Keratinocyte (primary cell): ENCODE measurements around the gene USP9X. TPM values are rescaled to one million over a fixed set of nuclear protein-coding genes. Genes with fewer than 3 reads are reported as not detected.

Experiments
- DNase-seq: peaks from one replicate; pipeline ENCODE4 v3.0.0-alpha.2; 2011; ENCODE audit warnings: low read depth, missing footprints, low spot score
- FAIRE-seq: peaks from 2 replicates; lab custom pipeline; 2011; peaks lifted over from hg19 to GRCh38; lab: Jason Lieb, UNC
- H2AFZ ChIP-seq: 2 replicates; pipeline ENCODE4 v1.6.0; 2012; ENCODE audit warnings: low read length, control low read depth, inconsistent platforms; ENCODE audit not compliant: control insufficient read depth
- H3K27ac ChIP-seq: 2 replicates; pipeline ENCODE4 v1.5.1; 2011; ENCODE audit warnings: low read length; ENCODE audit not compliant: control insufficient read depth, insufficient read depth
- H3K27me3 ChIP-seq: 3 replicates; pipeline ENCODE4 v1.6.0; 2011; ENCODE audit warnings: low read length; ENCODE audit not compliant: control insufficient read depth, insufficient read depth; ENCODE audit errors: extremely low read depth
- H3K36me3 ChIP-seq, 2 experiments: 2 replicates in 1 of 2; 3 replicates in 1 of 2; pipeline ENCODE4 v1.5.1; 2011; ENCODE audit warnings: low read length in 2 of 2, mild to moderate bottlenecking in 1 of 2; ENCODE audit not compliant: control insufficient read depth in 2 of 2, insufficient read depth in 2 of 2; ENCODE audit errors: extremely low read depth in 1 of 2
- H3K4me1 ChIP-seq: 3 replicates; pipeline ENCODE4 v1.5.1; 2011; ENCODE audit warnings: low read length; ENCODE audit not compliant: control insufficient read depth, insufficient read depth; ENCODE audit errors: extremely low read depth
- H3K4me2 ChIP-seq: 3 replicates; pipeline ENCODE4 v1.6.0; 2011; ENCODE audit warnings: low read depth, low read length; ENCODE audit not compliant: control insufficient read depth, insufficient read depth; ENCODE audit errors: extremely low read depth
- H3K4me3 ChIP-seq, 3 experiments: fragments of 200-600 bp in 1 of 3; sonication (generic) in 1 of 3; 2 replicates in 2 of 3; 3 replicates in 1 of 3; pipeline ENCODE4 v1.5.1; 2011 to 2016; ENCODE audit warnings: low read length in 3 of 3, mild to moderate bottlenecking in 3 of 3, control low read depth in 2 of 3, inconsistent platforms in 1 of 3, low read depth in 1 of 3, mixed read lengths in 1 of 3, mixed run types in 1 of 3, moderate library complexity in 1 of 3; ENCODE audit not compliant: control insufficient read depth in 2 of 3, insufficient read depth in 2 of 3; ENCODE audit errors: extremely low read depth in 1 of 3
- H3K79me2 ChIP-seq: 2 replicates; pipeline ENCODE4 v1.6.0; 2012; ENCODE audit warnings: low read length; ENCODE audit not compliant: control insufficient read depth, insufficient read depth
- H3K9ac ChIP-seq: 3 replicates; pipeline ENCODE4 v1.6.0; 2011; ENCODE audit warnings: low read length; ENCODE audit not compliant: control insufficient read depth, insufficient read depth; ENCODE audit errors: extremely low read depth
- H3K9me1 ChIP-seq: 3 replicates; pipeline ENCODE4 v1.6.0; 2011; ENCODE audit warnings: low read length; ENCODE audit not compliant: control insufficient read depth, insufficient read depth; ENCODE audit errors: extremely low read depth
- H3K9me3 ChIP-seq: 2 replicates; pipeline ENCODE4 v1.5.1; 2012; ENCODE audit warnings: low read depth, low read length; ENCODE audit not compliant: control insufficient read depth
- H4K20me1 ChIP-seq: 3 replicates; pipeline ENCODE4 v1.6.0; 2011; ENCODE audit warnings: low read length; ENCODE audit not compliant: control insufficient read depth, insufficient read depth; ENCODE audit errors: extremely low read depth
- CTCF ChIP-seq, 3 experiments: IDR thresholded peaks in 1 of 3; conservative IDR thresholded peaks in 1 of 3; optimal IDR thresholded peaks in 1 of 3; 2 replicates in 2 of 3; 3 replicates in 1 of 3; pipeline versions ENCODE3 to v1.5.1; 2011; ENCODE audit warnings: low read length in 3 of 3, mild to moderate bottlenecking in 3 of 3, moderate library complexity in 2 of 3, control low read depth in 1 of 3, inconsistent platforms in 1 of 3; ENCODE audit not compliant: insufficient read depth in 2 of 3; ENCODE audit errors: extremely low read depth in 1 of 3
- EZH2 ChIP-seq: IDR thresholded peaks from one replicate; pipeline ENCODE4 v1.6.1; 2012; ENCODE audit warnings: inconsistent platforms, mild to moderate bottlenecking, low read length, moderate library complexity
- dilution Hi-C: fragments of 300-500 bp; cut with MboI; formaldehyde crosslinking; loops from one replicate; pipeline ENCODE4 v1.7.0; 2020; ENCODE audit warnings: low sequenced_read_pairs; ENCODE audit not compliant: extremely low pct_ligation_motif_present
- polyA plus RNA-seq, 5 experiments: library from polyadenylated mRNA; depleted of rRNA in 3 of 5; stranded (reverse) in 3 of 5; stranded (forward) in 1 of 5; unstranded in 1 of 5; fragments of >200 nt; gene quantifications; 1 replicate in 1 of 5; 2 replicates in 3 of 5; 3 replicates in 1 of 5; pipeline versions ENCODE4 v1.2.1 to v1.2.3, GENCODE V29; 2011 to 2012; ENCODE audit warnings: missing spikeins in 2 of 5, low read depth in 1 of 5, low replicate concordance in 1 of 5

The USP9X gene
- polyA plus RNA-seq, 1 donor (not counting 4 experiments of a cell fraction or from before 2014, with no cell fraction given): 44.8 TPM

- Histone ChIP-seq H3K4me1 (no peaks in the 10 kb centered on the region), H3K4me3 (no peak overlapping the region), H3K79me2 (no peaks in the 10 kb centered on the region), H3K9me3 (no peaks in the 10 kb centered on the region), H3K9ac (no peak overlapping the region), H3K9me1 (no peaks in the 10 kb centered on the region), H3K27me3 (peaks cover 4% of the 10 kb centered on the region), H3K27ac (no peak overlapping the region), H3K36me3 (no peaks in the 10 kb centered on the region), H4K20me1 (no peaks in the 10 kb centered on the region), H2AFZ (no peak overlapping the region), H3K4me2 (no peak overlapping the region)
- FAIRE-seq (no peak), DNase-seq (no peak)
- TF ChIP-seq EZH2 (no peak), CTCF (optimal IDR thresholded peaks at IDR 0.05 in 1 of 3, IDR thresholded peaks at IDR 0.05 in 1 of 3, conservative IDR thresholded peaks at IDR 0.05 in 1 of 3; ENCODE audit: extremely low read depth in 1 of 3, insufficient read depth in 2 of 3, low read length in 3 of 3) (no peak)
- dilution Hi-C loops: no loop called here
Observed at GRCh38 chrX:41064018-41064417, 21.2 kb upstream of the USP9X start.

DNA sequence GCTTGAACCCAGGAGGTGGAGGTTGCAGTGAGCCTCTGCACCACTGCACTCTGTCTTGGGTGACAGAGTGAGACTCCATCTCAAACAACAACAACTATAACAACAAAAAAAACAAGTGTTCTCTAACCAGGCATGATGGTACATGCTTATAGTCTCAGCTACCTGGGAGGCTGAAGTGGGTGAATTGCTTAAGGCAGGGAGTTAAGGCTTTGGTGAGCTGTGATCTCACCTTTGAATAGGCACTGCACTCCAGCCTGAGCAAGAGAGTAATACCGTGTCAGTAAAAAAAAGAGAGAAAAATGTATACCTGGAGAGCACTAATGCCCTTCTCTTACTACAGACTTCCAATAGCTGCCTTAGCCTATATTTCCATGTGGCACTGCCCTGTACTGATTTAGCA, 18.9 kb upstream of the USP9X start:
- dilution Hi-C loops: no loop called here
- no peak overlapping the region for H3K27ac ChIP-seq
- TF ChIP-seq EZH2 (no peak), CTCF (optimal IDR thresholded peaks at IDR 0.05 in 1 of 3, IDR thresholded peaks at IDR 0.05 in 1 of 3, conservative IDR thresholded peaks at IDR 0.05 in 1 of 3; ENCODE audit: extremely low read depth in 1 of 3, insufficient read depth in 2 of 3, low read length in 3 of 3) (no peak)

More for the DNA sequence above, 18.9 kb upstream of the USP9X start:
- H3K4me2 ChIP-seq: no peak overlapping the region
- H2AFZ ChIP-seq: no peak overlapping the region
- H4K20me1 ChIP-seq: no peaks in the 10 kb centered on the region
- no peaks in the 10 kb centered on the region for H3K4me1 ChIP-seq
- H3K36me3 ChIP-seq: no peaks in the 10 kb centered on the region
- H3K79me2 ChIP-seq: no peaks in the 10 kb centered on the region
- no peaks in the 10 kb centered on the region for H3K9me3 ChIP-seq
- no peak for DNase-seq
- no peaks in the 10 kb centered on the region for H3K9me1 ChIP-seq
- no peak for FAIRE-seq
- H3K9ac ChIP-seq: no peak overlapping the region
- peaks cover 4% of the 10 kb centered on the region for H3K27me3 ChIP-seq
- H3K4me3 ChIP-seq: no peak overlapping the region
